GM21381 (cell line): ENCODE measurements around the gene RBM45.
"Not testable (repeated sequence)": the region's sequence is repeated elsewhere in the genome, so short reads cannot be mapped to it uniquely, and the experiment has no call there.

Experiments
- ATAC-seq: cut with Tn5 transposase; IDR thresholded peaks from one replicate; pipeline ENCODE4 v1.9.1; 2021; ENCODE audit warnings: mild to moderate bottlenecking, moderate library complexity; ENCODE audit not compliant: unreplicated experiment

The RBM45 gene

DNA sequence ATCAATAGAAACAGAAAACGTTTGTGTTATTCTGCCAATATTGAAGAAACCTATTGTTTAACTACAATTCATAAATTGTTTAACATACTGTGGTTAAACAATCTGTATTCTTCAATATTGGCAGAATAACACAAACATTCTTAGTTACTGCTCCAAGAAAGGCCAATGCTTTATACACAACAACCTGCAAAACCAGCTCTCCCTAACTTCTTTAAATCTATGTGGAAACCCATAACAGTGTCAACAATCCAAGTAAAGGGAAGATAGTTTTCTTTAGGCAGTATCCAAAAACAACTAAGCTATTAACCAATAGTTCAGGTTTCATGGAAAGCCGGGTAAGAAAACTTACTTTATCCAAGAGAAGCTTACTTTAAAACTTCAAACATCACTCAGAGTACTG is 6.2 kb upstream of the RBM45 start:
- ATAC-seq, result no peak

DNA sequence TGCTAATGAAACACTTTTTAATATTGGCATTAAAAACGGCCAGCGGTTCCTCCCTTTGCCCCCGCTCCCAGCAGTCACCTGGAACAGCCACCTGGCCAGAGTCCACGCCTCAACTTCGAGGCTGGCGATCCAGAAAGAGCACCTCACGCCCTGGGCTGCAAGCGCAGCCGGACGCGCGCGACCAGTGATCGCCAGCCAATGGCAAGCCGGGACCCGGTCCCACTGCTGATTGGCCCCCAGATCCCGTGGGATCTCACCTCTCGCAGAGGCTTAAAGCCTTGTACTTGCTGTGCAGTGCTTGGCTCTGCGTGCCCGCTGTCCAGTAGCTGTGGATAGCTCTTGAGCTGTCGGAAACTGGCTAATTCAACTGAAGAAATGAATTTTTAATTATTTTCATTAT is 4.1 kb upstream of the RBM45 start:
- ATAC-seq, result no peak

DNA sequence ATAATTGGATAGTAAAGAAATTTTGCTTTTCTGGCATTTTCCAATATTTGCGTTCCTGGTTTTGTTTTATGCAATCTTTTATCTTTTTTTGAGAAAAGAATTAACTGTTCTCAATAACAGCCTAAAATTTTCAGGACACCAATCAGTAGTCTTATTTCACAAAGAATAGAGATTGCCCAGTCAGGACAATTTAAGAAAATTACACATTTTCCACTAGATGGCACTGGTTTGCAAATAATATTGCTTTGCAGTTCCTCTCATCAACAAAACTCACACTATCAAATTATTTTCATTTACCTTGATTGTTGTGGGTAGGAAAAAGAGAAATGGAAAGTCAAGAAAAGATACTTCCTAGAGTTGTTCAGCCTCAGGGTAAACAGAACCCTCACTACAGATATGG is 2.4 kb upstream of the RBM45 start:
- ATAC-seq, result no peak

DNA sequence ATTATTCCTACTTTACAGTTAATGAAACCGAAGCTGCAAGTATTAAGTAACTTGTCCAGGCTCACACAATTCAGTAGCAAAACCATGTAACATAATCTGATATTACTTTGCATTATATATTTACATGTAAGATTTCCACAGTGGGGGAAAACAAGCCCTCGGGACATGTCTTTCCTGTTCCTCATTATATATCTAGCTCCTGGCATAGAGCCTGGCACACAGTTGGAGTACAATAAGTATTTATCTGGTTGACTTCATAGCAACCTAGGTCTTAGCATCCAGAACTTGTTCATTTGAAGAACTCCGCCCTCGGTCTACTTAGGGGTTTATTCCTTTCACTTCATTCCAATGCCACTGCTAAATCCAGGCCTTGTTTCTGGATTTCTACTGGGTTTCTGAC is 1.6 kb upstream of the RBM45 start:
- no peak for ATAC-seq

DNA sequence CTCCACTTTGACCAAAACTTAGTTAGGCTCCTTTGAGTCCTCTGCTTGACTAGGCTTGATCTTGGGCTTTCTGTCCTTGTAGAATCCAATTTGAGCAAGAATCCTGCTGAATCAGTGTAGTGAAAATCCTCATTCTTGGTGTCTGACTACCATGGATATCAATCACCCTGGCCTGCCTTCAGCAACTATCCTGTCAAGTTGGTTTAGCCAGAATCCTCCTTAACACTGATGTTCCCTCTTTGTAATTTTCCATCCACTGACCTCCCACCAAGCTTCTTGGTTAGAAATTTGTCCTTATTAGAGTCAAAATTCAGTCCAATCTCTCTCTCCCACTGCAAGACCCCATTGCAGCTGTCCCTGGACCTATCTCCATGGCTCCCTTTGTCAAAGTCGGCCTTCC is 494 bp upstream of the RBM45 start:
- peak; percentile 0 for ATAC-seq

DNA sequence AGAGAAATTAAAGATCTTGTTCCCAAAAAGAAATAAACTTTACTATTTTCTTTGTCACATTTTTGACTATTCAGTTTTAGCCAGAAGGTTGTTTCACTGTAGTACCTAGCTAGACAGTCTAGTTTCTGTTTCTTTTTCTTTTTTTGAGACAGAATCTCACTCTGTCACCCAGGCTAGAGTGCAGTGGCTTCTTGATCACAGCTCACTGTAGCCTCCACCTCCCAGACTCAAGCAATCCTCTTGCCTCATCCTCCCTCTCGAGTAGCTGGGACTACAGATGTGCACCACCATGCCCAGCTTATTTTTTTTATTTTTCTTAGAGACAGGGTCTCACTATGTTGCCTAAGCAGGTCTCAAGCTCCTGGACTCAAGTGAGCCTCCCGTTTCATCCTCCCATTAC is 2.2 kb downstream of the RBM45 start:
- peak; percentile 44 for ATAC-seq

- no peak for ATAC-seq
Observed at GRCh38 chr2:178115271-178115670, 3.0 kb downstream of the RBM45 start.

GRCh38 chr2:178117725-178118124 is 5.5 kb downstream of the RBM45 start:
- ATAC-seq, result no peak

DNA sequence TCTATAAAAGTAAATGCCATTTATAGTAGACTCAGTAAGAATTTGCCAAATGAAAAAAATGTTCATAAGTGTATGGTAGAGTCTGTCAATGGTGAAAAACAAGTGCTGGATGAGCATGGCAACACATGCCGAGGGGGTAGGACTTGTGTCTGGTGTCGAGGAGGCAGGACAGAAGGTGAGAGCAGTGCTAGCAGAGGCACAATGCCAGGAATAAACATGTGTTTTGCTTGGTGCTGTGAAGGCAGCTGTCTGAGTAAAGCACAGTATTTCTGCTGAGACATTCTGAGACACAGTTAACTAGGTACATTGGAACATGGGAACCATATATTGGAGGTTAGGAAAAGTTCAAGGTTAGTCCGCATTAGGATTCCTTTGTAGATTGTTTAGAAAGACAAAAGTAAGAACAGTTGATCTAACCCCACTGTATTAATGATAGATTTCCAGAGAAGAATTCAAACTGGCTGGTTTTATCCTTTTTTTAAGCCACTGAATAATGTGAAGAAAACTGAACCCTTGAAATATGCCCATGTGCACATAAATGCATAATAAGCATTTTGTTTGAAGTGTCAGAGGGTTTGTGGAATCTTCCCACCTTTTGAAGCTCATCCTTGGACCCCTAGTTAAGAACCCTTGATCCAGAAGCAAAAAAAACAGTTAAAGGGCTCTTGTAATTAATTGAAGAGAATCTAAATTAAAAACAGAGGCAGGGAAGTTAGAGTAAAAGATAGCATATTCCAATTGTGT is 7.1 kb downstream of the RBM45 start:
- no peak for ATAC-seq

- no peak for ATAC-seq
Observed at GRCh38 chr2:178123163-178123562, 10.9 kb downstream of the RBM45 start.

DNA sequence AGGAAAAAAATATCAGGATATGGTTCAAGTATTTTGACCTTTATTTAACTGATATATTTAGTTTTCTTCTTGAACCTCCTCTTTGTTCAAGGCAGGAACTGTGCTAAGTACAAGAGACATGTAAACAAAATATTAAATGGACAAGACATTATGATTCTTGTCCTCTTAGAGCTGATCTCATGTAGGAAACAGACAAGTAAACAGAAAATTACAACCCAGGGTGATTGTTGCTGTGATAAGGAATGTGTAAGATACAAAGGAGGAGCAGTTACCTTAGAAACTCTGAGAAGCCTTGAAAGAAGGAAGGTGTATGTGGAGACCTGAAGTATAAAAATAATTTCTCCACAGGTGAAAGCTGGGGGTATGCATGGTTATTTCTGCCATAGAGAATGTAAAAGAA is 12.9 kb downstream of the RBM45 start:
- no peak for ATAC-seq

GRCh38 chr2:178125862-178126261 is 13.6 kb downstream of the RBM45 start:
- ATAC-seq, result no peak

DNA sequence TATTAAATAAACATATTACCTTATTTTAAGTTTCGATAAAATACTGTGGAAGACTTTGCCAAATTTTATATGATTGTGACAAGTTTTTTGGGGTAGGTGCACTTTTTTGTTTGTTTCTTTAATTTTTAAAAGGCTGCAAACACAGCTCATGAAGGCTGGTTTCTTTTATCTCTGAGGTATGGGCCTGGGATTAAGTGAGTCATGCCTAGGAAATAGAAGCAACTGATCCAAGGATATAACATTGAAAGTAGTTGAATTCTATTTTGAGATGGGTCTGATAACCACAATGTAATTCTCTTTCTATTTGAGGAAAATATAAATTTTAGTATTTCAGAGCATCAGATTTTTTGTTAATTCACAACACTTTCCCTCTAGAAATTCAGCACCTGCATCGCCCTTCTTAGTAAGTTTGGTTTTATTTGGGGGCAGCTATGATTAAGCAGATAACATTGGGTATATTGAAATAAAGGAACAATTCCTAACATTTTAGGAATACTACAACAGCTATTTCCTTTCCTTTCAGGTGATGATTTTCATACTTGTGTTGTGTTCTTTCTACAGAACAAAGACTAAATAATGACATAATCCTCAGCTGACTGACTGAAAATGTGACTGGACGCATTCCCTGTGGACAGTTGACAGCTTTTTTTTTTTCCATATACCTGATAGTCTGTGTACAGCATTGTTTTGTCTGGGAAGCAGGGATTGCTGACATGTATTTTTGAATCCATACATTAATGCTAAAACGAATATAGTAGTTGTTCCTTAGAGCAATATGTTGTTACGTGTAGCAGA is 16.8 kb downstream of the RBM45 start:
- ATAC-seq, result no peak

DNA sequence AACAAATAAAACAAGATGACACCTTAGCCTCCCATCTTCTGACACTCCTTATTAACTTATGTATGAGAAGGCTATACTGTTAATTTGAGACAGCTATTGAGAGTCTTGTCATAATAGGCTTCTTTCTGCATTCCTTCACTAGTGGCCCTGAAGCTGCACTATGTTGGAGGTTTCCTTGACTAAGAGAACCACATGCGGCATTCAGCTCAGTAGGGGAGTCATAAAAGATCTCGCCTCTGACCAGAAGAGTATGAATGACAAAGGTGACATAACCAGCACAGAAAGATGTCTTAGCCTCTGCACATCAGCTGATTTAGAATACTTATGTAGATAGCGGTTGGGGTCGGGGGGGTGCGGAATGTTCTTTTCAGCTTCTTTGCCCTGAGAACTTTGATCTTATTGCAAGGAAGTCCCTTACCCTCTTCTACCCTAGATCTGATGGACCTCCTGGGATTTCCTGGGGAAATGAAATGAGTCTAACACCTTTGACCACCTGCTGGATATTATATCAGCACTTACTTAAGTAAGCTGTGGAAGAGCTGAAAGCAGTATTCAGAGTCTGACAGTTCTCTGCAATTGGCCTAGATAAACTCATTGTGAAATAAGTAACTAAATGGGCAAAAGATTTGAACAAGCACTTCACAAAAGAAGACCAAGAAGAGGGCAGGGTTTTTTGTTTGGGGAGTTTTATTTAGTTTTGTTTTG is 24.2 kb downstream of the RBM45 start:
- no peak for ATAC-seq

DNA sequence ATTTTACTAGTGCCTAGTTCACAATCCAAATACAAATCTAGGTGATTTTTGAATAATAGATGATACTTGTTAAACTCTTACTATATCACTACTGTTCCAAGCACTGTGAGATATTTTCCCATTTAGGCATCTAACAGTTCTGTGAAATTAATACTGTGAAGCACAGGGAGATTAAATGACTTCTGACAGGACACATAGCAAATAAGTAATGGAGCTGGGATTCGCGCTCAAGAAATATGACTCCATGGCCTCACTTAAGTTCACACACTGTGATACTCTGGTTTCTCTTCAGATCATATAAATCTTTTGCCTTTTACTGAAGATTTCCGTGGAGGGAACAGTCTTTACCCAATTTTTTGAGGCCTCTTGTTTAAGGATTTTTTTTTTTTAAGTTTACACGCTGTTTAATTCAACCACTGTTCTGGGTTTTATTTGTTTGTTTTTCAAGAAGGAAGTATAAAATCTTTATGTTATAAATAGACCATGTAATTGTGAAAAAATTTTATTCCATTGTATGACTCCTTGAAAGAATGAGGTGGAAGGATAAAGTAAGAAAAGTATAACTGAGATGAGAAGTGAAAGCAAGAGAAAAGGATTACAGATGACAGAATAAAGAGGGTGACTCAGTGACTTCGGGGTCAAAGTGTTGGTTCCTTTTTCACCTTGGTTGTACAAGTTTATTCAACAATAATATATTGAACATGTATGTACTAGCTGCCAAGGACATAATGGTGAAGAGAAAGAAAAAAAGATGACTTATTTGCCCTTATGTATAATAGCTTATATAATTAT is 30.2 kb downstream of the RBM45 start:
- ATAC-seq, result no peak

GRCh38 chr2:178143481-178143880 is 31.2 kb downstream of the RBM45 start:
- ATAC-seq, result no peak

DNA sequence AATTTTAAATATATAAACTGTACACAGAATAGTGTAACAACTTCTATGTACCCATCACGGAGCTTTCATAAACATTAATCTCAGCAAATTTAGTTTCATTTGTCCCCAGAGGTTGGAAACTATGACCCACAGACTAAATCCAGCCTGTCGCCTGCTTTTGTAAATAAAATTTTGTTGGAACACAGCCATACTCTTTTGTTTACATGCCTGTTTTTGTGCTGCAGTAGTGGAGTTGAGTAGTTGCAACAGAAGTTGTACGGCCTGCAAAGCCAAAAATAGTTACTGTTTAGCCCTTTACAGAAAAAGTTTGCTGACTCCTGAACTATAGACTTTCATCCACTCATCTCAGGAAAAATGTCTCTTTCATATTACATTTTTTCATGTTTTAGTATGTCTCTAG is 39.8 kb downstream of the RBM45 start:
- no peak for ATAC-seq

- ATAC-seq, result no peak
Observed at GRCh38 chr2:178152542-178152941, 40.3 kb downstream of the RBM45 start.

DNA sequence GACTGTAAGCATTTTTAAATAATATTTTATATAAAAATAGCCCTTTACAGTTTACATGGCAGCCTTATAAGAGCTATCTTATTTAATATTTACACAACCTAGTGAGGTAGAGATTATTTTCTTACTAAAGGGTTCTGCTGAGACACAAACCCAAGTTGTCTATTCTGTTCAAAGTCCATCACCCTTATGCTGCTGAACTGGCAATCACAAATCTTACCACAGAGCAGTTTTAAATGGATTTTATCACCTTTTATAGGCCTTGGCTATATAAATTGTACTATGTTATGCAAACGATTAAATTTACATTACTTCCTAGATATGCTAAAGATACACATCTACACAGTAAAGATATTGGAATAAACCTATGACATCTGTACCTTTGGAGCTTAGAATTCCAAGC is 40.7 kb downstream of the RBM45 start:
- no peak for ATAC-seq

DNA sequence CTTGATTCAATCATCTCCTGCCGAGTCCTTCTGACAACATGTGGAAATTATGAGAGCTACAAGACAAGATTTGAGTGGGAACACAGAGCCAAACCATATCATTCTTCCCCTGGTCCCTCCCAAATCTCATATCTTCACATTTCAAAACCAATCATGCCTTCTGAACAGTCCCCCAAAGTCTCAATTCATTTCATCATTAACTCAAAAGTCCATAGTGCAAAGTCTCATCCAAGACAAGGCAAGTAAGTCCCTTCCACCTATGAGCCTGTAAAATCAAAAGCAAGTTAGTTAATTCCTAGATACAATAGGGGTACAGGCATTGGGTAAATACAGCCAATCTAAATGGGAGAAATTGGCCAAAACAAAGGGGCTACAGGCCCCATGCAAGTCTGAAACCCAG is 41.6 kb downstream of the RBM45 start:
- not testable (repeated sequence) for ATAC-seq

- no peak for ATAC-seq
Observed at GRCh38 chr2:178155524-178155923, 43.3 kb downstream of the RBM45 start.
